Motor neuron (in vitro differentiated cells): ENCODE measurements around the gene DOCK6. TPM values are rescaled to one million over a fixed set of nuclear protein-coding genes. Genes with fewer than 3 reads are reported as not detected.

Experiments used
- ATAC-seq, 8 experiments: fragments of 200-7000 bp; cut with Tn5 transposase; replicated peaks in 6 of 8; 2 replicates each; pipeline ENCODE4 v1.8.0; 2021; ENCODE audit warnings: mild to moderate bottlenecking in 8 of 8, moderate library complexity in 8 of 8
- H3K27ac ChIP-seq, 2 donors: fragments of 250-450 bp; sonication (Bioruptor Pico); 2 replicates each; pipeline ENCODE4 v1.9.0; 2021; ENCODE audit warnings: antibody characterized with exemption in 2 of 2, mild to moderate bottlenecking in 2 of 2, moderate library complexity in 1 of 2
- H3K4me1 ChIP-seq, 2 donors: fragments of 250-450 bp; sonication (Bioruptor Pico); replicated peaks in 1 of 2; 2 replicates each; pipeline ENCODE4 v1.6.1; 2021; ENCODE audit warnings: antibody characterized with exemption in 2 of 2, mild to moderate bottlenecking in 2 of 2, moderate library complexity in 1 of 2
- H3K4me3 ChIP-seq, 5 donors: fragments of 250-450 bp; sonication (Bioruptor Pico); 2 replicates each; pipeline ENCODE4 v1.9.0; 2021; ENCODE audit warnings: antibody characterized with exemption in 5 of 5, mild to moderate bottlenecking in 5 of 5, moderate library complexity in 4 of 5
- WGBS, 10 experiments: fragments of 450-650 bp; shearing (Covaris generic); methylation state at CpG; one replicate each; pipeline ENCODE4 v1.0.0; 2022; 5-methylcytosine and 5-hydroxymethylcytosine counted together
- in situ Hi-C, 9 experiments: fragments of 400-800 bp; cut with MboI; loops; one replicate each; pipeline ENCODE4 v1.15.0; 2021; ENCODE audit warnings: low sequenced_read_pairs in 9 of 9, low pct_unique_long_range_greater_than_20kb in 2 of 9; ENCODE audit not compliant: unreplicated experiment in 9 of 9
- total RNA-seq, 8 experiments: library from RNA; unstranded; fragments of 300-600 nt; gene quantifications; 2 replicates each; pipeline versions ENCODE4 v1.2.3 to v1.2.4, GENCODE V29; 2022

The DOCK6 gene
- total RNA-seq, 8 experiments from 2014 or later, result 5.4 to 60.0 (median 14.7) TPM

GRCh38 chr19:11291991-11292390, 29.7 kb upstream of the DOCK6 start:
- no peak overlapping the region for H3K4me3 ChIP-seq
- no peak for ATAC-seq
- in situ Hi-C loops, result loop anchor here in 3 of 9 experiments (25.0 kb wide), 1 partner anchor 195 kb away; the partner anchor contains the start of gene ELAVL3 (in 3 of the 3)
- WGBS, 10 experiments, result 75 to 100% (median 86%) methylated on average over 1 of the region's 1 CpG; no CpG with 5 or more reads in 7 of the 10 experiments
- H3K27ac ChIP-seq, result no peak overlapping the region
- peaks cover 0 to 2% of the 10 kb centered on the region in 2 donors for H3K4me1 ChIP-seq

DNA sequence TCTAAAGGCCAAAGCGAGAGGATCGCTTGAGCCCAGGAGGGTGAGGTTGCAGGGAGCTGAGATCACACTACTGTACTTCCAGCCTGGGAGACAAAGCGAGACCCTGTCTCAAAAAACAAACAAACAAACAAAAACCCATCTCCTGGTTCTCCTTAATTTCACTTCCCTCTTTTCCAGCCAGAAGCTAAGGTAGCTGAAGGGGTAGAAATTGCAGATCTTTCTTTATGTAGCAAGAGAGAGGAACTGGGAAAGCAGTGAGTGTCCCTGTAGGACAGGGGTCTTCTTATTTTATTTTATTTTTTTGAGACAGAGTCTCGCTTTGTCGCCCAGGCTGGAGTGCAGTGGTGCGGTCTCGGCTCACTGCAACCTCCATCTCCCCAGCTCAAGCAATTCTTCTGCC, 29.1 kb upstream of the DOCK6 start:
- WGBS, 10 experiments, result 79 to 100% (median 93%) methylated on average over 1 to 7 of the region's 7 CpGs; no CpG with 5 or more reads in 3 of the 10 experiments
- Histone ChIP-seq H3K27ac (no peak overlapping the region), H3K4me1 (peaks cover 0 to 2% of the 10 kb centered on the region in 2 donors), H3K4me3 (no peak overlapping the region)
- no peak for ATAC-seq
- in situ Hi-C loops, result loop anchor here in 3 of 9 experiments (25.0 kb wide), 1 partner anchor 196 kb away; the partner anchor contains the start of gene ELAVL3 (in 3 of the 3)

DNA sequence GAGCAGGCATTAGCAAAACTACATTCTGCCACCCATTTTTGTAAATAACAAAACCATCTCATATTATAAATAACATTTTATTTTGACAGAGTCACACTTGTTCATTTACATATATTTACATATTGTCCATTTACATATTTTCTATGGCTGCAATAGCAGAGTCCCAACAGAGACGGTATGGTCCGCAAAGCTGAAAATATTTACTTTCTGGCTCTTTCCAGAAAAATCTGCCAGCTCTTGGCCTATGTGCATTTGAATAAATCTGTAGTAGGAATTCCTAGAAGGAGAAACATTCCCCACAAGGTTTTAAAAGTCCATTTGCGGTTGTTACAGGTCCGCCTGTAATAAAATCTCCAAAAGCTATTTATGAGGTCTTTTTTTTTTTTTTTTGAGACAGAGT, 27.9 kb upstream of the DOCK6 start:
- in situ Hi-C loops, result loop anchor here in 3 of 9 experiments (25.0 kb wide), 1 partner anchor 197 kb away; the partner anchor contains the start of gene ELAVL3 (in 3 of the 3)
- H3K4me1 ChIP-seq, result peaks cover 0 to 2% of the 10 kb centered on the region in 2 donors
- peak in 2 of 8 experiments; percentile 7 to 54 for ATAC-seq
- no peak overlapping the region for H3K4me3 ChIP-seq
- 6 to 100% (median 90%) methylated on average over 1 to 4 of the region's 4 CpGs; no CpG with 5 or more reads in 1 of the 10 experiments for WGBS, 10 experiments
- no peak overlapping the region for H3K27ac ChIP-seq

- peak in 1 of 8 experiments; percentile 27 for ATAC-seq
- in situ Hi-C loops, result loop anchor here in 3 of 9 experiments (25.0 kb wide), 1 partner anchor 199 kb away; the partner anchor contains the start of gene ELAVL3 (in 3 of the 3)
- H3K4me3 ChIP-seq, result no peak overlapping the region
- H3K4me1 ChIP-seq, result no peaks in the 10 kb centered on the region
- no peak overlapping the region for H3K27ac ChIP-seq
- WGBS, 10 experiments, result 50 to 96% (median 87%) methylated on average over 2 to 7 of the region's 7 CpGs; no CpG with 5 or more reads in 1 of the 10 experiments
Observed at GRCh38 chr19:11288349-11288748, 26.0 kb upstream of the DOCK6 start.

- Histone ChIP-seq H3K4me1 (no peaks in the 10 kb centered on the region), H3K27ac (no peak overlapping the region), H3K4me3 (no peak overlapping the region)
- in situ Hi-C loops, result loop anchor here in 3 of 9 experiments (25.0 kb wide), 1 partner anchor 201 kb away; the partner anchor contains the start of gene ELAVL3 (in 3 of the 3)
- WGBS, 10 experiments, result 24 to 98% (median 75%) methylated on average over 2 to 5 of the region's 6 CpGs; no CpG with 5 or more reads in 2 of the 10 experiments
- ATAC-seq, result no peak
Observed at GRCh38 chr19:11286312-11286974, 24.1 kb upstream of the DOCK6 start.

DNA sequence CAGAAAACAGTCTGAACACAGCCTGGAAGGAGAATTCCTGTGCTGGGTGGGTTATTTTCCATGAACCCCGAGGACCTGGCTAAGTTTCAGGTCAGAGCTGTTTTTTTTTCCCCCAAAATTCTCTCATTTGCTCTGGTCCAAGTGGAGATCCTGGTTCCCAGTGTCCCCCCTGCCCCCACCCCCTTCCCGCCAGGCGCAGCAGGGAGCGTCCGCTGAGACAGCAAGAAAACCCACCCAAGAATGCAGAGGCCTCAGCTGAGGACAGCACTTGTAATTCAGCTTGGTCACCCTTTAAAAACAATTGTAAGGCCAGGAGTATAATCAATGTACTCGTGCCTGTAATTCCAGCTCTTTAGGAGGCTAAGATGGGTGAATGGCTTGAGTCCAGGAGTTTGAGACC, 22.2 kb upstream of the DOCK6 start:
- no peak overlapping the region for H3K27ac ChIP-seq
- ATAC-seq, result no peak
- WGBS, 10 experiments, result 0 to 100% (median 60%) methylated on average over 1 to 5 of the region's 6 CpGs; no CpG with 5 or more reads in 5 of the 10 experiments
- in situ Hi-C loops, result loop anchor here in 3 of 9 experiments (25.0 kb wide), 1 partner anchor 203 kb away; the partner anchor contains the start of gene ELAVL3 (in 3 of the 3)
- H3K4me1 ChIP-seq, result no peaks in the 10 kb centered on the region
- H3K4me3 ChIP-seq, result no peak overlapping the region

DNA sequence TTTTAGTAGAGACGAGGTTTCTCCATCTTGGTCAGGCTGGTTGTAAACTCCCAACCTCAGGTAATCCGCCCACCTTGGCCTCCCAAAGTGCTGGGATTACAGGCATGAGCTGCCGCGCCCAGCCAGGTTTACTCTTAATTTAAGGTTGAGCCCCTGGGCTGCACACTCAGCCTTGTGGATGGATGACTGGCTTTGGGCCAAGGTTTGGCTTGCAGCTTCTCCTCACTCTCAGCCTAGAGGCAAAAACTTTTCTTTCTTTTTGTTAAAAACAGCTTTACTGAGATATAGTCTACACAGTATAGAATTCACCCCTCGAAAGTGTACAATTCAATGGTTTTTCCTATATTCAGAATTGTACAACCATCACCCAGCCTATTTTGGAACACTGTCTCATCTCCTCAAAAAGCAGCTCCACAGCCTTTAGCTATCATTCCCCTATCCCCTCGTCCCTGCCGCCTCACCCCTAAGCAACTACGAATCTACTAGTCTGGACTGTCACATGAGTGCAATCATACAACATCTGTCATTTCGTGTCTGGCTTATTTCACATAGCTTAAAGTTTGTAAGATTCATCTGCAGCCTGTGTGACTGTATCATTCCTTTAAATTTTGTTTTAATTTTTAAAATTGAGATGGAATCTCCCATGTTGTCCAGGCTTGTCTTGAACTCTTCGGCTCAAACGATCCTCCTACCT, 19.2 kb upstream of the DOCK6 start:
- no peak for ATAC-seq
- no peaks in the 10 kb centered on the region for H3K4me1 ChIP-seq
- no peak overlapping the region for H3K4me3 ChIP-seq
- no peak overlapping the region for H3K27ac ChIP-seq
- 4 to 100% (median 75%) methylated on average over 1 to 8 of the region's 11 CpGs; no CpG with 5 or more reads in 2 of the 10 experiments for WGBS, 10 experiments
- in situ Hi-C loops, result loop anchor here in 3 of 9 experiments (25.0 kb wide), 1 partner anchor 206 kb away; the partner anchor contains the start of gene ELAVL3 (in 3 of the 3)

- H3K27ac ChIP-seq, result no peak overlapping the region
- in situ Hi-C loops, result loop anchor here in 3 of 9 experiments (25.0 kb wide), 1 partner anchor 208 kb away; the partner anchor contains the start of gene ELAVL3 (in 3 of the 3)
- 37 to 100% (median 92%) methylated on average over 1 to 4 of the region's 5 CpGs for WGBS, 10 experiments
- peaks cover 0 to 4% of the 10 kb centered on the region in 2 donors for H3K4me1 ChIP-seq
- ATAC-seq, result no peak
- no peak overlapping the region for H3K4me3 ChIP-seq
Observed at GRCh38 chr19:11279505-11280236, 17.3 kb upstream of the DOCK6 start.

DNA sequence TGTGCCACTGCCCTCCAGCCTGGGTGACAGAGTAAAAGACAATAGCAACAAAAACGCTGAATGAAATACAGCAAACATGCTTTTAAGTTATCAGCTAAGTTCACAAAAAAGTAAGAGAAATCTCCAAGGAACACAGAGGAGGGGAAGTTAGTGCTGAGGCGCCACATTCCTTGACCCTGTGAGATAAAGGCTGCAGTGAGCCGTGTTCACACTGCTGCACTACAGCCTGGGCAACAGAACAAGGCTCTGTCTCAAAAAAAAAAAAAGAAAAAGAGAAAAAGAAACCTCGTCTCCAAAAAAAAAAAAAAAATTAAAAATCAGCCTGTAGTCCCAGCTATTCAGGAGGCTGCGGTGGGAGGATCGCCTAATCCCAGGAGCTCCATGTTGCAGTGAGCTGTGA, 16.3 kb upstream of the DOCK6 start:
- H3K4me1 ChIP-seq, result peaks cover 0 to 4% of the 10 kb centered on the region in 2 donors
- no peak overlapping the region for H3K4me3 ChIP-seq
- in situ Hi-C loops, result loop anchor here in 3 of 9 experiments (25.0 kb wide), 1 partner anchor 209 kb away; the partner anchor contains the start of gene ELAVL3 (in 3 of the 3)
- no peak overlapping the region for H3K27ac ChIP-seq
- ATAC-seq, result peak in 4 of 8 experiments; percentile 24 to 55 (median 28)
- 35 to 86% (median 64%) methylated on average over 2 to 6 of the region's 6 CpGs for WGBS, 10 experiments

DNA sequence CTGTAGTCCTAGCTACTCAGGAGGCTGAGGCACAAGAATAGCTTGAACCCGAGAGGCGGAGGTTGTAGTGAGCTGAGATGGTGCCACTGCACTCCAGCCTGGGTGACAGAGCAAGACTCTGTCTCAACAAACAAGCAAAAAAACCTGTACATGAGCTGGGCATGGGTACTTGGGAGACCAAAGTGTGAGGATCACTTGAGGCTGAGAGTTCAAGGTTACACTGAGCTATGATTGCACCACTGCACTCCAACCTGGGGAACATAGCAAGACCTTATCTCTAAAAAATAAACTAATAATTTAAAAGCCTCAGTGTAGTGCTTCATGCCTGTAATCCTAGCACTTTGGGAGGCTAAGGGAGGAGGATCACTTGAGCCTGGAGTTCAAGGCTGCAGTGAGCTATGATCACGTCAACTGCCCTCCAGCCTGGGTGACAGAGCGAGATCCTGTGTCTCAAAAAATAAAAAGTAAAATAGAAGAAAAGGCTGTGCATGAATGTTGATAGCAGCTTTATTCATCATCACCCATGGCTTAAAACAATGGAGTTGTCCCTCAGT, 12.3 kb upstream of the DOCK6 start:
- in situ Hi-C loops, result loop anchor here in 3 of 9 experiments (25.0 kb wide), 1 partner anchor 213 kb away; the partner anchor contains the start of gene ELAVL3 (in 3 of the 3)
- H3K4me3 ChIP-seq, result no peak overlapping the region
- peaks cover 0 to 4% of the 10 kb centered on the region in 2 donors for H3K4me1 ChIP-seq
- H3K27ac ChIP-seq, result no peak overlapping the region
- 50 to 100% (median 74%) methylated on average over 1 to 3 of the region's 4 CpGs; no CpG with 5 or more reads in 1 of the 10 experiments for WGBS, 10 experiments
- no peak for ATAC-seq

GRCh38 chr19:11273989-11274388, 11.7 kb upstream of the DOCK6 start:
- Histone ChIP-seq H3K4me3 (no peak overlapping the region), H3K27ac (no peak overlapping the region), H3K4me1 (peaks cover 0 to 8% of the 10 kb centered on the region in 2 donors)
- in situ Hi-C loops, result no loop called here
- WGBS, 10 experiments, result 0 to 83% (median 50%) methylated on average over 1 to 5 of the region's 5 CpGs; no CpG with 5 or more reads in 1 of the 10 experiments
- ATAC-seq, result no peak

- Histone ChIP-seq H3K4me3 (no peak overlapping the region), H3K4me1 (peaks cover 0 to 9% of the 10 kb centered on the region in 2 donors), H3K27ac (no peak overlapping the region)
- peak in 1 of 8 experiments; percentile 58 for ATAC-seq
- WGBS, 10 experiments, result 60 to 100% (median 95%) methylated on average over 1 to 2 of the region's 2 CpGs; no CpG with 5 or more reads in 7 of the 10 experiments
- in situ Hi-C loops, result no loop called here
Observed at GRCh38 chr19:11273296-11273695, 11.0 kb upstream of the DOCK6 start.
